ENCODE results near the gene ITPR1.

ITPR1 gene

DNA sequence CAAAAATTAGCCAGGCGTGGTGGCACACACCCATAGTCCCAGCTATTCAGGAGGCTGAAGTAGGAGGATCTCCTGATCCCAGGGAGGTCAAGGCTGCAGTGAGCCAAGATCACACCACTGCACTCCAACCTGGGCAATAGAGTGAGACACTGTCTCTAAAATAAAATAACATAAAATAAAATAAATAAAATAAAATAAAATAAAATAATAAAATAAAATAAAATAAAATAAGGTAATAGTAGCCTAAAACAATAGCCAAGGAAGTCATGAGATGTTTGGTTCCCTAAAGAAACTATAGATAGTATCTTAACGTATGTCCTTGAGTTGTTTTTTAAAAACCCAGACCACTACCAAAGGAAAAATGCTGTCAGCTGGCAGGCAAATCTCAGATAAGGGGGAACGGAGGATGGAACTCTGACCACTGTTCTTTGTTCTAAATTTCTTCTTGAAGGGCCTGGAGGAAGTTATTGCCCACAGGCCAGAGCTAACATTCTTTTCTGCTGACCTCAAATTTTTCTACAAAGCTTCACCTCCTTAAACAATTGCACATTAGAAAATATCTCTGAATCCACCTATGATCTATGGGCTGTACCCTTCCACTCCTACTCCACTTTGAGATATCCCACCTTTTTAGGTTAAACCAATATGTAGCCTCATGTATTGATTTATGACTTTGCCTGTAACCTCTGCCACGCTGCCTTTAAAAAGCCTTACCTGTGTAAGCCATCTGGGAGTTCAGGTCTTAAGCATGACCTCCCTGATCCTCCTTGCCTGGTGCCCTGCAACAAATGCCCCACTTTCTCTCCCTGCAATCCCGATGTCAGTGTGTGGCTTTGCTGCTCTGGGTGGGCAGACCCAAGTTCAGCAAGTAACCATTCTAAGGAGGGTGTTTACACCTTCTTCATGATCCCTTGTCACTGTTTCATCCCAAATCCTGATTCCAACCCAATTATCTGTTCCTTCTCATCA is 359.9 kb downstream of the ITPR1 start:
- DNase-seq, result no peak
- intact Hi-C loops (cut with DNase I), result no loop called here

DNA sequence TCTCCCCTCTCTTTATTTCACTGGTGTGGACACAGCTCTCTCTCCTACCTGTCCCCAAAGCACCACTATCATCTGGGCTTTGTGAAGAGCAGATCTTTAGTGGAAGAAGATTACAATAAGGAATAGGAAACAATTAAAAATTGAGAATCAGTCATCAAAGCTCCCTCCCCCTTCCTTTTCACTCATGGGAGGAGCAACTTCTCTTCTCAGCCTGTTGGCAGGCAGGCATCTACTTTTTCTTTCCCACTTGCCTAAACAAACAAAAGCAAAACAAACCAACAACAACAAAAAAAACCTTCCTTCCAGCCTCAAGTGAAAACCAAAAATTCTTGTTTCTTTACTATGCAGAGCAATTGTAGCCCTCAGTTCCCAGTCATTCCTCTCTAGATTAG is 360.6 kb downstream of the ITPR1 start:
- intact Hi-C loops (cut with DNase I), result no loop called here
- no peak for DNase-seq

DNA sequence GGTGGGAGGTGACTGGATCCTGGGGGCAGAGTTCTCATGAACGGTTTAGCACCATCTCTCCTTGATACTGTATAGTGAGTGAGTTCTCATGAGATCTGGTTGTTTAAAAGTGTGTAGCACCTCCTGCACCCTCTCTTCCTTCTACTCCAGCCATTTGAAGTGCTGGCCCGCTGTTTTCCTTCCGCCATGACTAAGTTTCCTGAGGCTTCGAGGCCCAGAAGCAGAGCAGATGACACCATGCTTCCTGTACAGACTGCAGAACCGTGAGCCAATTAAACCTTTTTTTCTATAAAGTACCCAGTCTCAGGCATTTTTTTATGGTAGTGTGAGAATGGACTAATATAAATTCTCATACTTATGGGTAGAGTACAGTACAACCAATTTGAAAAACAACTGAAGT is 362.5 kb downstream of the ITPR1 start:
- DNase-seq, result no peak
- intact Hi-C loops (cut with DNase I), result no loop called here

DNA sequence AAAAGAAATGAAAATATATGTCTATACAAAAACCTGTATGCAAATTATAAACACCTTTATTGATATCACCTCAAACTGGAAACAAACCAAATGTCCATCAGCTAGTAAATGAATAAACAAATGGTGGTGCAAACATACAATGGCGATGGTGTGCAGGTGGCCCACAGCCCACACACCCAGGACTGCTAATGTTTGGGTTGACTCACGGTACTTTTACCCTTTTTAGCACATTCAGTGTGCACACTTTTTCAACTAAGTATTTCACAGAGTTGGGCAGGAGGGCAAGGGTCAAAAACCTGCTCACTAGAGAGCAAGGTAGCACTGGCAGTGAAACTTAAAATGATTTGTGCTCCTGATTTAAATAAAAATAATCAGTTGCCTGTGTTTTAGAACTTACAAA is 363.0 kb downstream of the ITPR1 start:
- intact Hi-C loops (cut with DNase I), result no loop called here
- DNase-seq, result no peak

DNA sequence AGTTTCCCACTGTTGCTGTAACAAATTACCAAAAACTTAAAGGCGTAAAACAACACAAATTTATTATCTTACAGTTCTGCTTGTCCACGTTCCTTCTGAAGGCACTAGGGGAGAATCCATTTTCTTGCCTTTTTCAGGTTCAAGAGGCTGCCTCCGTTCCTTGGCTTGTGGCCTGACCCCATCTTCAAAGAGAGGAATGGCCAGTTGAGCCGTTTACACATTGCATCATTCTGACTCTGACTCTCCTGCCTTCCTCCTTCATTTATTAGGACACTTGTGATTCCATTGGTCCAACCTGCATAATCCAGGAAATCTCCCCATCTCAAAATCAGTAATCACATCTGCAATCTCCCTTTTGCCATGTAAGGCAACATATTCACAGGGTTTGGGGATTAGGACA is 363.4 kb downstream of the ITPR1 start:
- no peak for DNase-seq
- intact Hi-C loops (cut with DNase I), result no loop called here

DNA sequence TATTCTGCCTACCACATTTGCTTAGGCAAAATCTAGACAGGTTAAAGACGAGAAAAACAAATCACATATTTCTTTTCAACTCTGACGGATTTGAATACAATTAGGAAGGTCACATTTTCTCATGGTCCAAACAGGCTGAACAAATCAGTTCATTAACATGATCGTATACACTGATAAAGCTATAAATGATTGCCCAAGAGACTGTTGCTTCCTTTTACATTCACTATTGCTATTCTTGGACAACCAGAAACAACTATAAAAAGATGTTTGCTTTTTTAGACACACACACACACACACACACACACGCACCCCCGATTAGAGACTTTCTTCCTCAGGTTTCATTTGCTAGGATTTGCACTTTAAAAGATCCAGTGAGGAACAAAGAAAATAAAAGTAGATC is 363.8 kb downstream of the ITPR1 start:
- intact Hi-C loops (cut with DNase I), result no loop called here
- DNase-seq, result no peak

DNA sequence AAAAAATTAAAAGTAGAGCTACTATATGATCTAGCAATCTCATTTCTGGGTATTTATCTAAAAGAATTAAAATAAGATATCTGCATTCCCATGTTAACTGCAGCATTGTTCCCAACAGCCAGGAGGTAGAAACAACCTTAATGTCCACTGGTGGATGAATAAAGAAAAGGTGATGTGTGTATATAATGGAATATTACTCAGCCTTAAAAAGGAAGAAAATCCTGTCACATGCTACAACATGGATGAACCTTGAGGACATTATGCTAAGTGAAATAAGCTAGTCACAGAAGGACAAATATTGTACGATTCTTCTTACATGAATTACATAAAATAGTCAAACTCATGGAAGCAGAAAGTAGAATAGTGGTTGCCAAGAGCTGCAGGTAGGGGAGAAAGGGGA is 366.6 kb downstream of the ITPR1 start:
- no peak for DNase-seq
- intact Hi-C loops (cut with DNase I), result no loop called here

DNA sequence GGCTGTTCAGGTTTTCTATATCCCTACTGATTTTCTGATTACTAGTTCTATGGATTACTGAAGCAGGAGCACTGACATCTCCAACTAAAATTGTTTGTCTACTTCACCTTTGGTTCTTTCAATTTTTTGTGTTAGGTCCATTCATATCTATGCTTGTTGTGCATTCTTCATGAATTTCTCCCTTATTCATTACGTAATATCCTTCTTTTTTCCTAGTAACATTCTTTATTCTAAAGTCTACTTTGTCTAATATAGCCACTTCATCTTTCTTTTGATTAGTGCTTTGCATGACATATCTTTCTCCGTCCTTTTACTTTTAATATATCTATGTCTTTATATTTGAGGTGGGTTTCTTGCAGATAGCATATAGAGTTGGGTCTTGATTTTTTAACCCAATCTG is 369.8 kb downstream of the ITPR1 start:
- intact Hi-C loops (cut with DNase I), result no loop called here
- no peak for DNase-seq

DNA sequence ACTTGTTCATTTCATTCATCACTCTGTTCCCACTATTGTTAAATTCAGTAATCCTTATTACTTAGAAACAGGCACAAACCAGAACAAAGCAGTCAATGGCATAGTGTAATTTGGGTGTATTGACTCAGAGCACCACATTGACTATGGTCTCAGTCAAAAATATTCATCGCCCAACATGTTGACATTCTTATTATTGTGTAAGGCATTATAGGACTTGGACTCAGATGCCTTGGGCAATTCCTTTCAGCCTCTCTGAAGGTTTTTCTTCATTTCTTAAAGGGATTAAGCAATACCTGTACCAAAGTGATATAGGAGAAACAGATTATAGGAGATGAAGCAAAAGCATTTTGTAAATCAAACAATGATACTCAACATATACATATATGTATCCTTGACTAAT is 371.4 kb downstream of the ITPR1 start:
- intact Hi-C loops (cut with DNase I), result no loop called here
- DNase-seq, result no peak

DNA sequence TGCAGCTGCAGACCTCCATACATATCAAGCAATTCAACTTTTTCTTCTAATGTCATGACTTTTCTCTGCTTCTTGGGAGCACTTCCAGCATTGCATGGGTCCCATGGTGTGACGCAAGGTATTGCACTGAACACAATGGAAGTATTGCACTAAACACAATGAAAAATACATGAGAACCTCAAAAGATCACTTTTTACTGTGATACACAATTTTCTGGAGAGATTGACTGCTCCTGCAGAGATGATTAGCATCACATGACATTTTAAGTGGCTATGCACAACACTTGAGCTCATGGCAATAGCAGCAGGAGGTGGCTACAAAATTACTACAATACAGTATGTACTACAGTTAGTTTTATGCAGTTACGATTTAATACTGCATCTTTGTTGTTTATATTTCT is 372.6 kb downstream of the ITPR1 start:
- DNase-seq, result no peak
- intact Hi-C loops (cut with DNase I), result no loop called here

DNA sequence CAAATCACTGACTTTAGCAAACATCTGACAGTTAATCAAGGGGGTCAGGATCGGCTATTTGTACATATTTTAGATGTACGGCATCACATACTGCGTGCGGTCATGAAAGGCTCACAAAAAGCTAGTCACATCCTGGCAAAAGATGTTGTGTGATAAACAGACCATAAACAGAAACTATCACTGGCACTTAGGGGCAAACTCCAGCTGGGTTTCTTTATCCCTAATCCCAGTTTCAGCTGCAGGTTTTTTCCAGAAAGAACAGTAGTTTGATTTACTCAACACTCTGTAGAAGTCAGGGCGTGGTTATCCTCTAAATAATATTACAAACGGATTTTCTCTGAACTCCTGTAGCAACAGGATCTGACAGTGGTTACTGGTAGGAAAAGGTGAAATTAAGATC is 373.7 kb downstream of the ITPR1 start:
- DNase-seq, result no peak
- intact Hi-C loops (cut with DNase I), result no loop called here

DNA sequence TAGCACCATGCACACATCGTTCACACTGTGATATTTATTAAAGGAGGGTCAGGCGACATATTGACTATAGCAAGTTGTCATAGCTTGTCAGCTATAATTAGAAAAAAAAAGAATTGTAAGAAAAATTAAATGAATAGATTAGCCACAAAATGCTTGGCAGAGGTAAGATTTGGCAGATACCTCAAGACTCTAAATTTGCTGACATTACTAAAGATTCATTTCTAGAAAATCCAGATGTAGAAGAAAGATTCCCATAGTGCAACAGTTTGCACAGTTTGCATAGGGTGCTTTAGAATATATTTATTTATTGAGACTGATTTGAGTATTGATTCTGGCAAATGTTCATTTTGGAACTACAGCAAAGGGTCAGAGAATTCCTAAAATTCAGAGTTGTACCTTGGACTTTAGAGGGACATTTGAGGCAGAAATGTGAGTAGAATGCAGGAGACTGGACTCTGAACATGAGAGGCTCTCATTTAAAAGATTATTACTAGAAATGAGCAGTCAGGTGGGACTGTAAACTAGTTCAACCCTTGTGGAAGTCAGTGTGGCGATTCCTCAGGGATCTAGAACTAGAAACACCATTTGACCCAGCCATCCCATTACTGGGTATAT is 384.1 kb downstream of the ITPR1 start:
- no peak for DNase-seq
- intact Hi-C loops (cut with DNase I), result loop anchor here (10.0 kb wide), 1 partner anchor 152 kb away; no protein-coding TSS in a partner anchor

DNA sequence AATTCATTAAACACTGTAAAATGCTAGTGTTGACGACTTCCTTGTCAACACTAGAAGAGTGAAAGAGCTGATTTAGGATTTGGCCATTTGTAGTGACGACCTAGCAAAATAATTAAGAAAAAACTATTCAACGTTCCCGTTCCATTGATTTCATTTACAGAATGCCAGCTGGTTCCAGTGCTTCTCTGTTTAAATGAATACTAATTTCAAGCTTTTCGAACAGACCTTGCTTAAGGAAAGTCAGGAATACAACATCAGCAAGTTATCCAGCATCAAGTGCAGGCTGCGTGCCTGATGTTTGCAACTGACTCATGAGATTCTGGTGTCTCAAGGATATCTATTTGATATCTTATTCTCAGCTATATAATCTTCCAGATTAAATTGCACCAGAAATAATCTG is 387.7 kb downstream of the ITPR1 start:
- intact Hi-C loops (cut with DNase I), result no loop called here
- DNase-seq, result no peak

DNA sequence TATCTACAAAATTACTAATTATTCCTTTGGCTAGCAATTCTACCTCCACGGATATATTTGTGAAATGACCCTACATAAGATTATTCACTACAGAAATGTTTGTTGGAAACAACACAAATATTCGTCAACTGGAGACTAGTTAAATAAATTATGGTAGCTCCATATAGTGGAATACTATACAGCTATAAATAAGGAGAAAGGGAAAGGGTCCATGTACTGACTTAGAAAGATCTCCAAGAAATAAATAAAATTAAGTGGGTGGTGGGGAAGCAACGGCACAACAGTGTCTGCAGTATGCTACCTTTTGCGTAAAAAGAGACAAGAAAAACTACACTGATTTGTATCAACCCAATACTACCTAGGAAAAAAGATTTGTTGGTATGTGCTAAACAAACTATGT is 389.4 kb downstream of the ITPR1 start:
- intact Hi-C loops (cut with DNase I), result no loop called here
- DNase-seq, result no peak

DNA sequence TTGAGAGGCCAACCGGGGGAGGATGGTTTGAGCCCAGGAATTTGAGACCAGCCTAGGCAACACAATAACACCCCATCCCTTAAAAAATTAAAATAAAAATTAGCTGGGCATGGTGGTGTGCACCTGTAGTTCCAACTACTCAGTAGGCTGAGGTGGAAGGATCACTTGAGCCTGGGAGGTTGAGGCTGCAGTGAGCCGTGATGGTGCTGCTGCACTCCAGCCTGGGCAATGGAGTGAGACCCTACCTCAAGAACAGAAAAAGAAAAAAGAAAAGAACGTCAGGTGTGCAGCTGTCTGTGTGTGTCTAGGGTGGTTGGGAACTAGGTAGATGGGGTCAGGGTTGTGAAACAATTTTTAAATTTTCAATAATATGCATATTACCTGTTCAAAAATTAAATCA is 389.9 kb downstream of the ITPR1 start:
- DNase-seq, result no peak
- intact Hi-C loops (cut with DNase I), result no loop called here

DNA sequence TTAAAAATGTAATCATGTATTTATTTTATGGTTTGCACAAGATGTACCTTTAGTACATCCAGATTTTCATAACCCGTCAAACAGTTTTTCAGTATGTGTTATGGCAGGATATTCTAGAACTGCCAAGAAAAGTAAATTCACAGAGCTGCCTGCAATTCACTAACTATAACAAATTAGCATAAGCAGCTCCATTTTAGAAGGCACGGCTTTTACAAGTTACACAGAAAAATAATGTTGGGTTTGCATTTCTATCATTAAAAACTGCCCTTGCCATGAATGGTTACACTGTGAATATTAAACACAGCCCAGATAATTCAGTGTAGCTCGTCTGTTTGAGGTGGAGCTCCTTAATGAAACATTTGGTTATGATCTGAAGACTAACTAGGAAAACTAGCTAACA is 391.7 kb downstream of the ITPR1 start:
- intact Hi-C loops (cut with DNase I), result no loop called here

DNA sequence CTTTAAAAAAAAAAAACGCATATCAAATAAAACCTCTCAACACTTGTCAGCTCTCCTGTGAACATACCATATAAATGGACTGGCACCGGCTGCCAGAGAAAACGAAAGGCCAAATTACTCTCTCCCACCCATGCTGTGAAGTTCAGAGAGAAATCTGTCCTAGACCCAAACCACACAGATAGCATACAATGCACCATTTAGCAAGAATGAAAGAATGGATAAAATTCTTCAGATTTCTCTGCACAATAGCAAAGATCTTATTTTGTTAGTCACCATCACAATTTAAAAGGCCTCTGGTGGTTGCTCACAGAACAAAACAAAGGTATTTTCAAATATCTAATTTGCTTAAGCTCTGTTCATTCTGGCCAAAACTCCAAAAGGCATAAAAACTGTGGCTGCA is 392.2 kb downstream of the ITPR1 start:
- DNase-seq, result no peak
- intact Hi-C loops (cut with DNase I), result no loop called here

More for the DNA sequence above, 391.7 kb downstream of the ITPR1 start:
- DNase-seq, result no peak

DNA sequence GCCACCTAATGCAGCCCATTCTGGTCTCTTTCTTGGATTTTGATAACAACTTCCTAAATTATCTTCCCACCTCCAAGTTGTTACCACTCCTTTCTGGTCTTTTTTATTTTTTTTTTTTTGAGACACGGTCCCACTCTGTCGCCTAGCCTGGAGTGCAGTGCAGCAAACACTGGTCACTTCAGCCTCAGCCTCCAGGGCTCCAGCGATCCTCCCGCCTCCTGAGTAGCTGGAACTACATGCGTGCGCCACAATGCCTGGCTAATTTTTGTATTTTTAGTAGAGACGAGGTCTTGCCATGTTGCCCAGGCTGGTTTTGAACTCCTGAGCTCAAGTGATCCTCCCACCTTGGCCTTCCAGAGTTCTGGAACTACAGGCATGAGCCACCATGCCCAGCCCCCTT is 393.3 kb downstream of the ITPR1 start:
- intact Hi-C loops (cut with DNase I), result no loop called here

DNA sequence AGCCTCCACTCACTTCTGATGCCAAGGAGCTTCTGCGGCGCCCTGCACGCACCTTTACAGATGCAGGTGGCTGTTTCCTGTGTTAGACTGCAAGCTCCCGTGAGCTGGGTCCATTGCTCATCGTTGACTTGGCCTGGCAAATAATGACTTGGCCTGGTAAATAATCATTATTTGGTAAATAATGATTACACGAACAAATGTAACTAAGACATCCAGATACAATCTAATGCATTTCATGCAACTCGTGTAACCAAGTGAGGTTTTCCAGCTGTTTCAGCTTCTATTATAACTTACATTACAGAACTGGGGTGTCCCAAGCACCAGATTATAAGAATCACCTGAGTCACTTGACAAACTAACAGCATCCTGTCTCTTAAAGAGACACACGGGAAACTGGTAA is 394.0 kb downstream of the ITPR1 start:
- DNase-seq, result peak in 1 of 10 donors; percentile 41
- intact Hi-C loops (cut with DNase I), result no loop called here

More for the DNA sequence above, 393.3 kb downstream of the ITPR1 start:
- no peak for DNase-seq

DNA sequence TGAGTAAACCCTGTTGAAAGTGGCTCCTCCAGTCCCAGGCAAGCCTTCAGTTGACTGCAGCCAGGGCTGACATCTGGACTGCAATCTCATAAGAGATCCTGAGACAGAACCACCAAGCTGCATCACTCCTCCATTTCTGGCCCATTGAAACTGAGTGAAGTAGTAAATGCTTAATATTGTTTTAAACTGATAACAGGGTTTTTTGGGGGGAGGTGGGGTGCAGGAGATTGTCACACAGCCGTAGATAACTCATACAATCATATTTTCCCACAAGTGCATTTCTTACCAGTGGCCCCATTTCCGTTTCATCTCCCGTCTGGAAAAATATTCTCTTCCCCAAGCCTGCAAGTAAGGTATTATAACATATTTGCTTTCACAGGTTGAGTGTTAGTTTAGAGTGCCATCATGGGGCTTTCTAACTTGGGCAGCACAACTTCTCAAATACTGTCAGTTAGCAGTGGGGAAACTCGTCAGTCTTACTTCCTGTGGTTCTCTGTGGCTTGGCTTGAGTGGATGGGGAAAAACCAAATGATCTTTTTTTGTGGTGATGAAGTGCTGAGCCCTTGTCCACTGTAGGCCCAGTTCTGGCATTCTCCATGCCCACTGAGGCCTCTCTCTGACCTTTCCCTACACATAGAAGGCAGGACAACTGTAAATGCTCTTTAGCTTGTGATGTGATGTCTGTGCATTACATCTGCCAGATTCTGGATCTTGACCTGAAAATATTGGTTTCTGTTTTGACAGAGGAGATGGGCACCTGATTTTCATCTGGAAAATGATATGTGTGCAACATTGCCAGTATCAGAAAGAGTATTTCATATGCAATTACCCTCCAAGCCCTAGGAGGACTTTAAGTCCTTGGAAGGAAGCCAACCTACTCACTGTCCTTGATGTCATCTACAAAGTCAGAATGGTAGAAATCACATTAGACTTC is 396.0 kb downstream of the ITPR1 start:
- intact Hi-C loops (cut with DNase I), result no loop called here
- DNase-seq, result peak in 1 of 10 donors; percentile 57

DNA sequence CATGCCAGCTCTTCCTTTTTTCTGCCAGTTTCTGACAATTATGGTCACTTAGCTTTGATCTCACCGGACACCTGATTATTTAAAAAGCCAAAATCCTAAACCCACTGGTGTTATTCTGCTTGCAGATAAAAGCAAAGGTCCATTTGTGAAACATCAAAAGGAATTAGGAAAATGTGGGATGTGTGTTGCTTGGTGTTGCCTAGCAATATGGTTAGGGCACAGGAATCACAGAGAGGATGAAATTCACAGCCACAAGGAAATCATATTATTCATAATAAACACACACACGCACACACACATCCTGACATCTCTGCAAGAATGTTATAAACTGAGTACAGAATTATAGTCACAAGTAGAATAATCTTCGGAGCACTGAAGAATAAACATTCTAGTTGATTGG is 396.7 kb downstream of the ITPR1 start:
- intact Hi-C loops (cut with DNase I), result no loop called here

More for the DNA sequence above, 396.7 kb downstream of the ITPR1 start:
- no peak for DNase-seq

All from posterior cingulate gyrus (tissue), 11 donors.